ENCODE measurements around the gene RAB6B.

The RAB6B gene

GRCh38 chr3:133935843-133936769, 40.4 kb upstream of the RAB6B start:
- Histone ChIP-seq H3K4me3 (ENCODE audit: low read length) (no peak overlapping the region), H3K36me3 (ENCODE audit: control insufficient read depth, insufficient read depth, low read length) (no peaks in the 10 kb centered on the region), H3K27me3 (ENCODE audit: control insufficient read depth, insufficient read depth, low read length) (no peaks in the 10 kb centered on the region), H3K27ac (ENCODE audit: low read depth, low read length) (no peak overlapping the region), H3K9ac (ENCODE audit: low read length) (no peak overlapping the region), H3K4me1 (ENCODE audit: control insufficient read depth, insufficient read depth, low read length) (no peaks in the 10 kb centered on the region)

- Histone ChIP-seq H3K9ac (ENCODE audit: low read length) (no peak overlapping the region), H3K27ac (ENCODE audit: low read depth, low read length) (no peak overlapping the region), H3K27me3 (ENCODE audit: control insufficient read depth, insufficient read depth, low read length) (no peaks in the 10 kb centered on the region), H3K36me3 (ENCODE audit: control insufficient read depth, insufficient read depth, low read length) (no peaks in the 10 kb centered on the region), H3K4me1 (ENCODE audit: control insufficient read depth, insufficient read depth, low read length) (no peaks in the 10 kb centered on the region), H3K4me3 (ENCODE audit: low read length) (no peak overlapping the region)
Observed at GRCh38 chr3:133934996-133935842, 39.5 kb upstream of the RAB6B start.

- Histone ChIP-seq H3K4me3 (ENCODE audit: low read length) (no peak overlapping the region), H3K27me3 (ENCODE audit: control insufficient read depth, insufficient read depth, low read length) (no peaks in the 10 kb centered on the region), H3K36me3 (ENCODE audit: control insufficient read depth, insufficient read depth, low read length) (no peaks in the 10 kb centered on the region), H3K27ac (ENCODE audit: low read depth, low read length) (no peak overlapping the region), H3K4me1 (ENCODE audit: control insufficient read depth, insufficient read depth, low read length) (no peaks in the 10 kb centered on the region), H3K9ac (ENCODE audit: low read length) (no peak overlapping the region)
Observed at GRCh38 chr3:133934073-133934970, 38.6 kb upstream of the RAB6B start.

- Histone ChIP-seq H3K4me1 (ENCODE audit: control insufficient read depth, insufficient read depth, low read length) (no peaks in the 10 kb centered on the region), H3K36me3 (ENCODE audit: control insufficient read depth, insufficient read depth, low read length) (no peaks in the 10 kb centered on the region), H3K27me3 (ENCODE audit: control insufficient read depth, insufficient read depth, low read length) (no peaks in the 10 kb centered on the region), H3K4me3 (ENCODE audit: low read length) (no peak overlapping the region), H3K9ac (ENCODE audit: low read length) (no peak overlapping the region), H3K27ac (ENCODE audit: low read depth, low read length) (no peak overlapping the region)
Observed at GRCh38 chr3:133933097-133934024, 37.7 kb upstream of the RAB6B start.

- Histone ChIP-seq H3K9ac (ENCODE audit: low read length) (no peak overlapping the region), H3K4me1 (ENCODE audit: control insufficient read depth, insufficient read depth, low read length) (peaks cover 3% of the 10 kb centered on the region), H3K36me3 (ENCODE audit: control insufficient read depth, insufficient read depth, low read length) (no peaks in the 10 kb centered on the region), H3K4me3 (ENCODE audit: low read length) (no peak overlapping the region), H3K27ac (ENCODE audit: low read depth, low read length) (no peak overlapping the region), H3K27me3 (ENCODE audit: control insufficient read depth, insufficient read depth, low read length) (no peaks in the 10 kb centered on the region)
Observed at GRCh38 chr3:133932009-133932408, 36.3 kb upstream of the RAB6B start.

- H3K36me3 ChIP-seq (ENCODE audit: control insufficient read depth, insufficient read depth, low read length), result no peaks in the 10 kb centered on the region
- no peak overlapping the region for H3K4me3 ChIP-seq (ENCODE audit: low read length)
- H3K4me1 ChIP-seq (ENCODE audit: control insufficient read depth, insufficient read depth, low read length), result peaks cover 3% of the 10 kb centered on the region
- H3K27ac ChIP-seq (ENCODE audit: low read depth, low read length), result no peak overlapping the region
- H3K27me3 ChIP-seq (ENCODE audit: control insufficient read depth, insufficient read depth, low read length), result no peaks in the 10 kb centered on the region
- H3K9ac ChIP-seq (ENCODE audit: low read length), result no peak overlapping the region
Observed at GRCh38 chr3:133931084-133931483, 35.4 kb upstream of the RAB6B start.

GRCh38 chr3:133930341-133930933, 34.8 kb upstream of the RAB6B start:
- no peak overlapping the region for H3K4me3 ChIP-seq (ENCODE audit: low read length)
- H3K27me3 ChIP-seq (ENCODE audit: control insufficient read depth, insufficient read depth, low read length), result no peaks in the 10 kb centered on the region
- H3K9ac ChIP-seq (ENCODE audit: low read length), result no peak overlapping the region
- no peak overlapping the region for H3K27ac ChIP-seq (ENCODE audit: low read depth, low read length)
- no peaks in the 10 kb centered on the region for H3K36me3 ChIP-seq (ENCODE audit: control insufficient read depth, insufficient read depth, low read length)
- H3K4me1 ChIP-seq (ENCODE audit: control insufficient read depth, insufficient read depth, low read length), result peaks cover 3% of the 10 kb centered on the region

GRCh38 chr3:133928903-133929607, 33.4 kb upstream of the RAB6B start:
- H3K9ac ChIP-seq (ENCODE audit: low read length), result no peak overlapping the region
- H3K27ac ChIP-seq (ENCODE audit: low read depth, low read length), result no peak overlapping the region

GRCh38 chr3:133928136-133928893, 32.6 kb upstream of the RAB6B start:
- Histone ChIP-seq H3K4me3 (ENCODE audit: low read length) (peak overlapping the region; percentile 66), H3K36me3 (ENCODE audit: control insufficient read depth, insufficient read depth, low read length) (no peaks in the 10 kb centered on the region), H3K27me3 (ENCODE audit: control insufficient read depth, insufficient read depth, low read length) (no peaks in the 10 kb centered on the region), H3K27ac (ENCODE audit: low read depth, low read length) (no peak overlapping the region), H3K9ac (ENCODE audit: low read length) (no peak overlapping the region), H3K4me1 (ENCODE audit: control insufficient read depth, insufficient read depth, low read length) (peaks cover 3% of the 10 kb centered on the region)

More at GRCh38 chr3:133928903-133929607, 33.4 kb upstream of the RAB6B start:
- no peaks in the 10 kb centered on the region for H3K36me3 ChIP-seq (ENCODE audit: control insufficient read depth, insufficient read depth, low read length)
- H3K4me3 ChIP-seq (ENCODE audit: low read length), result no peak overlapping the region
- peaks cover 3% of the 10 kb centered on the region for H3K4me1 ChIP-seq (ENCODE audit: control insufficient read depth, insufficient read depth, low read length)
- H3K27me3 ChIP-seq (ENCODE audit: control insufficient read depth, insufficient read depth, low read length), result no peaks in the 10 kb centered on the region

- peaks cover 3% of the 10 kb centered on the region for H3K4me1 ChIP-seq (ENCODE audit: control insufficient read depth, insufficient read depth, low read length)
- H3K9ac ChIP-seq (ENCODE audit: low read length), result no peak overlapping the region
- H3K27me3 ChIP-seq (ENCODE audit: control insufficient read depth, insufficient read depth, low read length), result no peaks in the 10 kb centered on the region
- peak overlapping the region; percentile 66 for H3K4me3 ChIP-seq (ENCODE audit: low read length)
- H3K36me3 ChIP-seq (ENCODE audit: control insufficient read depth, insufficient read depth, low read length), result no peaks in the 10 kb centered on the region
- no peak overlapping the region for H3K27ac ChIP-seq (ENCODE audit: low read depth, low read length)
Observed at GRCh38 chr3:133927540-133928066, 31.9 kb upstream of the RAB6B start.
